Measurements from ENCODE around the gene CYB561. TPM values are rescaled to one million over a fixed set of nuclear protein-coding genes. Genes with fewer than 3 reads are reported as not detected.

Gene CYB561
- total RNA-seq, 4 donors from 2014 or later: 21.4 to 52.5 (median 35.0) TPM

GRCh38 chr17:63406689-63407330, 39.3 kb downstream of the CYB561 start:
- TF ChIP-seq POLR2A (IDR thresholded peaks at IDR 0.05) (no peak), EP300 (IDR thresholded peaks at IDR 0.05) (no peak), CTCF (IDR thresholded peaks at IDR 0.05) (peak; percentile 78 to 83 (median 80))
- 27 to 33% methylated on average over 4 of the region's 4 CpGs for WGBS, 2 donors
- peak; percentile 44 to 96 for DNase-seq (ENCODE audit: low spot score in 2 of 2)
- Histone ChIP-seq H3K27ac (no peak overlapping the region), H3K4me3 (no peak overlapping the region), H3K36me3 (peaks cover 0 to 18% (median 0%) of the 10 kb centered on the region in 3 donors), H3K9me3 (no peaks in the 10 kb centered on the region), H3K27me3 (no peaks in the 10 kb centered on the region), H3K4me1 (peaks cover 0 to 4% (median 1%) of the 10 kb centered on the region in 4 donors)

- H3K9me3 ChIP-seq: no peaks in the 10 kb centered on the region
- H3K27me3 ChIP-seq: no peaks in the 10 kb centered on the region
- DNase-seq (ENCODE audit: low spot score in 2 of 2): peak in 1 of 2 donors; percentile 42
- H3K36me3 ChIP-seq: peaks cover 0 to 12% (median 0%) of the 10 kb centered on the region in 3 donors
- 78 to 84% methylated on average over 6 of the region's 6 CpGs for WGBS, 2 donors
- TF ChIP-seq EP300 (IDR thresholded peaks at IDR 0.05) (no peak), CTCF (IDR thresholded peaks at IDR 0.05) (peak; percentile 58 to 69 (median 63)), POLR2A (IDR thresholded peaks at IDR 0.05) (no peak)
- peaks cover 0 to 4% (median 1%) of the 10 kb centered on the region in 4 donors for H3K4me1 ChIP-seq
- H3K4me3 ChIP-seq: no peak overlapping the region
- no peak overlapping the region for H3K27ac ChIP-seq
Measured at GRCh38 chr17:63405741-63406261, 40.3 kb downstream of the CYB561 start.

DNA sequence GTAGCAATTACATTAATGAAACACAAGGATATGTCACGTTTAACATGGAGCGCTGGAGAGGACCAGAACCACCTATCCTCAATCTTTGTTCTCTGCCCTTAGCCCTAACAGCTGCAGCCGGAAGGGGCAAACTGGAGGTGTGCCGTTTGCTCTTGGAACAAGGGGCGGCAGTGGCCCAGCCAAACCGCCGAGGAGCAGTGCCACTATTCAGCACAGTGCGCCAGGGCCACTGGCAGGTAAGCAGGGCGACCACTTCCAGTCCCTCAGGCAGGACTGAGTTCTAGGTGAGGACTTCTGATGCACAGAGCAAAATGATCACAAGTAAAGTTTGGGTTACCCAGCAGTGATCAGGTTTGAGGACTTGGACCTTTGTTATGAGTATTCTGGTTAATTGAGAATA, 41.1 kb downstream of the CYB561 start:
- Histone ChIP-seq H3K27me3 (no peaks in the 10 kb centered on the region), H3K36me3 (peaks cover 0 to 12% (median 0%) of the 10 kb centered on the region in 3 donors), H3K4me1 (peaks cover 0 to 6% (median 2%) of the 10 kb centered on the region in 4 donors), H3K27ac (no peak overlapping the region), H3K9me3 (no peaks in the 10 kb centered on the region), H3K4me3 (no peak overlapping the region)
- TF ChIP-seq CTCF (IDR thresholded peaks at IDR 0.05) (no peak), POLR2A (IDR thresholded peaks at IDR 0.05) (no peak), EP300 (IDR thresholded peaks at IDR 0.05) (no peak)
- DNase-seq (ENCODE audit: low spot score in 2 of 2): no peak
- WGBS, 2 donors: 93% methylated on average over 9 of the region's 9 CpGs

DNA sequence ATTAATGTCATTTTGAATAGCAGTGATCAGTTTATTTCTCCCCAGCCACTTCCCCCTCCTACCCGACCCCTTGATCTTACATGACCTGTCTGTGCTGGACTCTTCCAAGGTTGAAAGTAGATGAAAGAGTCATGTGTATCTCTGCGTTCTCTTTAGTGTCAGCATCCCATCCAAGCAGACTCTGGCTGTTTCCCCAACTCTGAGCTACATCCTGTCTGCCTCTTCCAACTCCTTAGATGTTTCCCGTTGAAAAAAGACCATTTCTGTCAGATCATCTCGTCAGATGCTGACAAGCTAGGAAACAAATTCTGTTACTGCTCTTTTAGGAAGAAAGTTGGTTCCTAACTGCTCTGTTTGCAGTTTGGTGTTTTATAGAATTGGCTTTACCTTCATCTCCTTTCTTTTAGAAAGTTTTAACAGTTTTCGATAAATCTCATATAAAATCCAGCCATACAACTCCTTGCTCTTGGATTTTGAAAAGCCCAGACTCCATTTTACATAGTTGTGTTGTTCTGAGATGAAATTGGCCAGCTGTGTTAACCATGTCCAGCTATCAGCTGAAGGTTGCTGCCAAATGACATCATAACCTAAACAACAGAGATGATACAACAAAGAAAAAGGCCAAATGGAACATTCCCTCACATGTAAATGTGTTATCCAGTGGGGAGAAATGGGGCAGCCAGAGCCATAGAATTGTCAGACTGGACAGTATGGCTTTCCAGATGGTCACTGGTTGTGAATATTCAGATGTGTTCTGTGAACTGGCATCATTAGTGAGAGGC, 43.5 kb downstream of the CYB561 start:
- DNase-seq (ENCODE audit: low spot score in 2 of 2): no peak
- Histone ChIP-seq H3K27me3 (no peaks in the 10 kb centered on the region), H3K4me3 (no peak overlapping the region), H3K27ac (no peak overlapping the region), H3K36me3 (peaks cover 0 to 6% (median 0%) of the 10 kb centered on the region in 3 donors), H3K9me3 (no peaks in the 10 kb centered on the region), H3K4me1 (peaks cover 0 to 21% (median 9%) of the 10 kb centered on the region in 4 donors)
- TF ChIP-seq POLR2A (IDR thresholded peaks at IDR 0.05) (no peak), CTCF (IDR thresholded peaks at IDR 0.05) (no peak), EP300 (IDR thresholded peaks at IDR 0.05) (no peak)
- 67 to 71% methylated on average over 5 of the region's 5 CpGs for WGBS, 2 donors

- WGBS, 2 donors: 29 to 41% methylated on average over 4 of the region's 4 CpGs
- Histone ChIP-seq H3K27me3 (no peaks in the 10 kb centered on the region), H3K4me1 (peaks cover 0 to 31% (median 9%) of the 10 kb centered on the region in 4 donors), H3K4me3 (no peak overlapping the region), H3K27ac (peak overlapping the region in 2 of 4 donors; percentile 3 to 38), H3K9me3 (no peaks in the 10 kb centered on the region), H3K36me3 (peaks cover 0 to 15% (median 0%) of the 10 kb centered on the region in 3 donors)
- DNase-seq (ENCODE audit: low spot score in 2 of 2): no peak
- TF ChIP-seq POLR2A (IDR thresholded peaks at IDR 0.05) (no peak), CTCF (IDR thresholded peaks at IDR 0.05) (no peak), EP300 (IDR thresholded peaks at IDR 0.05) (no peak)
Measured at GRCh38 chr17:63399856-63400255, 46.2 kb downstream of the CYB561 start.

All from tibial nerve (tissue), 4 donors.